Activated CD8-positive, alpha-beta memory T cell treated with anti-CD3 and anti-CD28 coated beads for 24 hours (primary cell): Measurements from ENCODE around the gene ZNF273.
A peak's percentile ranks its signal among the peaks of the same experiment; 100 is the strongest.
"Not testable (repeated sequence)": the region's sequence is repeated elsewhere in the genome, so short reads cannot be mapped to it uniquely, and the experiment has no call there.

Experiments used
- DNase-seq: peaks from one replicate; pipeline ENCODE4 v3.0.0-alpha.2; 2020

Gene ZNF273

GRCh38 chr7:64902806-64903721, at the start of gene ZNF273:
Gene ZNF273 (plus strand): TSS chr7:64903273. CDS start chr7:64903318, 45 bp downstream.
- peak; percentile 92 for DNase-seq

- no peak for DNase-seq
Measured at GRCh38 chr7:64853679-64854078, 49.4 kb upstream of the ZNF273 start.

GRCh38 chr7:64854969-64855368, 48.1 kb upstream of the ZNF273 start:
- DNase-seq: no peak

GRCh38 chr7:64863021-64863420, 40.1 kb upstream of the ZNF273 start:
- DNase-seq: no peak

- not testable (repeated sequence) for DNase-seq
Measured at GRCh38 chr7:64863530-64863929, 39.5 kb upstream of the ZNF273 start.

GRCh38 chr7:64863969-64864368, 39.1 kb upstream of the ZNF273 start:
- DNase-seq: no peak

- DNase-seq: no peak
Measured at GRCh38 chr7:64867863-64868440, 35.1 kb upstream of the ZNF273 start.

- DNase-seq: no peak
Measured at GRCh38 chr7:64868499-64868898, 34.6 kb upstream of the ZNF273 start.

GRCh38 chr7:64869121-64869725, 33.9 kb upstream of the ZNF273 start:
- no peak for DNase-seq

GRCh38 chr7:64869912-64870562, 33.0 kb upstream of the ZNF273 start:
- no peak for DNase-seq

- DNase-seq: no peak
Measured at GRCh38 chr7:64870656-64871055, 32.4 kb upstream of the ZNF273 start.

- no peak for DNase-seq
Measured at GRCh38 chr7:64871761-64872160, 31.3 kb upstream of the ZNF273 start.

GRCh38 chr7:64872351-64873154, 30.5 kb upstream of the ZNF273 start:
- DNase-seq: peak; percentile 47

- DNase-seq: no peak
Measured at GRCh38 chr7:64873155-64873500, 29.9 kb upstream of the ZNF273 start.

- no peak for DNase-seq
Measured at GRCh38 chr7:64873517-64873916, 29.6 kb upstream of the ZNF273 start.

- no peak for DNase-seq
Measured at GRCh38 chr7:64874114-64874513, 29.0 kb upstream of the ZNF273 start.

GRCh38 chr7:64874562-64875250, 28.4 kb upstream of the ZNF273 start:
- DNase-seq: peak; percentile 41

GRCh38 chr7:64875258-64875657, 27.8 kb upstream of the ZNF273 start:
- DNase-seq: no peak

GRCh38 chr7:64875658-64876406, 27.2 kb upstream of the ZNF273 start:
- DNase-seq: peak; percentile 21

GRCh38 chr7:64876792-64877713, 26.0 kb upstream of the ZNF273 start:
- peak; percentile 84 for DNase-seq
